Measurements from ENCODE around the gene TSR1.

GRCh38 chr17:2309338-2310154 lies 26.7 kb downstream of the TSR1 start:
- TF ChIP-seq, protein P1, sequence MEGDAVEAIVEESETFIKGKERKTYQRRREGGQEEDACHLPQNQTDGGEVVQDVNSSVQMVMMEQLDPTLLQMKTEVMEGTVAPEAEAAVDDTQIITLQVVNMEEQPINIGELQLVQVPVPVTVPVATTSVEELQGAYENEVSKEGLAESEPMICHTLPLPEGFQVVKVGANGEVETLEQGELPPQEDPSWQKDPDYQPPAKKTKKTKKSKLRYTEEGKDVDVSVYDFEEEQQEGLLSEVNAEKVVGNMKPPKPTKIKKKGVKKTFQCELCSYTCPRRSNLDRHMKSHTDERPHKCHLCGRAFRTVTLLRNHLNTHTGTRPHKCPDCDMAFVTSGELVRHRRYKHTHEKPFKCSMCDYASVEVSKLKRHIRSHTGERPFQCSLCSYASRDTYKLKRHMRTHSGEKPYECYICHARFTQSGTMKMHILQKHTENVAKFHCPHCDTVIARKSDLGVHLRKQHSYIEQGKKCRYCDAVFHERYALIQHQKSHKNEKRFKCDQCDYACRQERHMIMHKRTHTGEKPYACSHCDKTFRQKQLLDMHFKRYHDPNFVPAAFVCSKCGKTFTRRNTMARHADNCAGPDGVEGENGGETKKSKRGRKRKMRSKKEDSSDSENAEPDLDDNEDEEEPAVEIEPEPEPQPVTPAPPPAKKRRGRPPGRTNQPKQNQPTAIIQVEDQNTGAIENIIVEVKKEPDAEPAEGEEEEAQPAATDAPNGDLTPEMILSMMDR (IDR thresholded peaks at IDR 0.05): no peak
- TF ChIP-seq POLR2A (IDR thresholded peaks at IDR 0.05) (no peak), EP300 (IDR thresholded peaks at IDR 0.05) (no peak)

Data from ovary (tissue), 3 donors.